Measurements from ENCODE around the gene PRKD1.
"Not testable (repeated sequence)": the region's sequence is repeated elsewhere in the genome, so short reads cannot be mapped to it uniquely, and the experiment has no call there.

The PRKD1 gene

GRCh38 chr14:29712601-29713000 is 215.0 kb downstream of the PRKD1 start:
- Histone ChIP-seq H3K36me3 (replicated peaks) (no peaks in the 10 kb centered on the region), H3K27ac (no peak overlapping the region), H3K4me3 (ENCODE audit: low read depth, low read length) (no peak overlapping the region), H3K27me3 (replicated peaks) (no peaks in the 10 kb centered on the region)
- no peak for TF ChIP-seq CTCF (IDR thresholded peaks at IDR 0.05; ENCODE audit: low read depth, low read length, missing control alignments)
- in situ Hi-C loops (cut with HindIII; ENCODE audit: low pct_ligation_motif_present, low sequenced_read_pairs): no loop called here
- no peak for DNase-seq

GRCh38 chr14:29710015-29710414 is 217.6 kb downstream of the PRKD1 start:
- H3K4me3 ChIP-seq (ENCODE audit: low read depth, low read length): no peak overlapping the region
- no peaks in the 10 kb centered on the region for H3K27me3 ChIP-seq (replicated peaks)
- TF ChIP-seq CTCF (IDR thresholded peaks at IDR 0.05; ENCODE audit: low read depth, low read length, missing control alignments): peak; percentile 52
- no peaks in the 10 kb centered on the region for H3K36me3 ChIP-seq (replicated peaks)
- no peak overlapping the region for H3K27ac ChIP-seq
- in situ Hi-C loops (cut with HindIII; ENCODE audit: low pct_ligation_motif_present, low sequenced_read_pairs): no loop called here
- no peak for DNase-seq

GRCh38 chr14:29709490-29709889 is 218.2 kb downstream of the PRKD1 start:
- no peak overlapping the region for H3K4me3 ChIP-seq (ENCODE audit: low read depth, low read length)
- H3K36me3 ChIP-seq (replicated peaks): no peaks in the 10 kb centered on the region
- no peak for TF ChIP-seq CTCF (IDR thresholded peaks at IDR 0.05; ENCODE audit: low read depth, low read length, missing control alignments)
- in situ Hi-C loops (cut with HindIII; ENCODE audit: low pct_ligation_motif_present, low sequenced_read_pairs): no loop called here
- H3K27ac ChIP-seq: no peak overlapping the region
- H3K27me3 ChIP-seq (replicated peaks): no peaks in the 10 kb centered on the region
- no peak for DNase-seq

- in situ Hi-C loops (cut with HindIII; ENCODE audit: low pct_ligation_motif_present, low sequenced_read_pairs): no loop called here
- no peak for TF ChIP-seq CTCF (IDR thresholded peaks at IDR 0.05; ENCODE audit: low read depth, low read length, missing control alignments)
- no peaks in the 10 kb centered on the region for H3K36me3 ChIP-seq (replicated peaks)
- no peak overlapping the region for H3K4me3 ChIP-seq (ENCODE audit: low read depth, low read length)
- DNase-seq: no peak
- no peak overlapping the region for H3K27ac ChIP-seq
- H3K27me3 ChIP-seq (replicated peaks): no peaks in the 10 kb centered on the region
Measured at GRCh38 chr14:29706700-29707099, 220.9 kb downstream of the PRKD1 start.

GRCh38 chr14:29705801-29706200 is 221.8 kb downstream of the PRKD1 start:
- Histone ChIP-seq H3K27me3 (replicated peaks) (no peaks in the 10 kb centered on the region), H3K4me3 (ENCODE audit: low read depth, low read length) (no peak overlapping the region), H3K36me3 (replicated peaks) (no peaks in the 10 kb centered on the region), H3K27ac (no peak overlapping the region)
- DNase-seq: no peak
- no peak for TF ChIP-seq CTCF (IDR thresholded peaks at IDR 0.05; ENCODE audit: low read depth, low read length, missing control alignments)
- in situ Hi-C loops (cut with HindIII; ENCODE audit: low pct_ligation_motif_present, low sequenced_read_pairs): no loop called here

- H3K27ac ChIP-seq; H3K36me3 ChIP-seq (replicated peaks); H3K27me3 ChIP-seq (replicated peaks); in situ Hi-C loops (cut with HindIII; ENCODE audit: low pct_ligation_motif_present, low sequenced_read_pairs); DNase-seq; H3K4me3 ChIP-seq (ENCODE audit: low read depth, low read length): not testable (repeated sequence)
Measured at GRCh38 chr14:29689597-29689996, 238.1 kb downstream of the PRKD1 start.
